NOMO-1 treated with DMSO at 0.1 percent for 48 hours (cell line): ENCODE measurements around the gene ACIN1.
A peak's percentile ranks its signal among the peaks of the same experiment; 100 is the strongest.
"Not testable (repeated sequence)": the region's sequence is repeated elsewhere in the genome, so short reads cannot be mapped to it uniquely, and the experiment has no call there.

Source experiments
- DNase-seq: peaks from one replicate; lab custom pipeline; 2025; ENCODE audit not compliant: unreplicated experiment; lab: John Stamatoyannopoulos, UW

The ACIN1 gene

DNA sequence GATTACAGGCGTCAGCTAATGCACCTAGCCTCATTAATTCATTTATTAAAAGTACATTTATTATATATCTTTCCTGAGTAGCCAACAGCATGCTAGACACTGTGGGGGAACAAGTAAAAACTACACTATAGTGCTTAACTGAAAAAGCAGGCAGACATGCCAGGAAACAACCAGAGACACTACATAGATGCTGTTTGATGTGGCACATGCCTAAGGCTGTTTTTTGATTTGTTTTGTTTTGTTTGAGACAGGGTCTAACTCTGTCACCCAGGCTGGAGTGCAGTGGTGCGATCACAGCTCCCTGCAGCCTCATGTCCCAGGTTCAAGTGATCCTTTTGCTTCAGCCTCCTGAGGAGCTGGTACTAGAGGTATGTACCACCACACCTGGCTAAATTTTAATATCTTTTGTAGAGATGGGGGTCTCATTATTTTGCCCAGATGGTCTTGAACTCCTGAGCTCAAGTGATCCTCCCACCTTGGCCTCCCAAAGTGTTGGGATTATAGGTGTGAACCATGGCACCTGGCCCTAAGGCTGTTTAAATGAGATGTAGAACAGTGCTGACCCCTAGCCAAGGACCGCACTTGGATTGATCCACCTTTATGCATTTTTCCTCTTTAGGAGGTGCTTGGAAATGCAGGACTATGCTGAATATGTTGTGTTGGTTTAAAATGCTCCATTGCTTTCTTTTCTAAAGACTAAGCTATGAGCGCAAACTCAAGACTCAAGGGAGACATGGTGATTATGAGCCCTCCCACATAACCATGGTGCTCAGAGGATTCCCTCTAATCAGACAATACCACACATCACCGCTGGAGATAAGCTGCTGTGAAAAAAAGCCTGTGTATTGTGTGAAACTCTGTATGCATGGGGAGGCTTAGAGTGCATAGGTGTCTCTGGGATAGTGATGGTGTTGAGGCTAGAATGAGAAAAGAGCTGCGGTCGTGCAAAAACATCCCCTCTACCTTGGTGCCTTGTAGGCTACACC lies 74.5 kb downstream of the ACIN1 start:
- DNase-seq: no peak

DNA sequence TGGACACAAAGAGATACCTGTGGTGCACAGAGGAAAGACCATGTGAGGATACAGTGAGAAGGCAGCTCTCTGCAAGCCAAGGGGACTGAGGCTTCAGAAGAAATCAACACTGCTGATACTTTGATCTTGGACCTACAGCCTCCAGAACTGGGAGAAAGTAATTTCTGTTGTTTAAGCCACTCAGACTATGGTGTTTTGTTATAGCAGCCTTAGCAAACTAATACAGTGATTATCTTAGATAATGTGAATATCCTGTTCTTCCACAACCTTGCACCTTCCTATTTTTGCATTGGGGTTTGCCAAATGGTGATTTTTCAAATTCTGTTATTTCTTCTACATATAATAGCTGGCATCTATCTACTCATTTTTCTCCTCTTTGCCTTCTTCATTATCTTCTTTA lies 76.8 kb downstream of the ACIN1 start:
- DNase-seq: no peak

DNA sequence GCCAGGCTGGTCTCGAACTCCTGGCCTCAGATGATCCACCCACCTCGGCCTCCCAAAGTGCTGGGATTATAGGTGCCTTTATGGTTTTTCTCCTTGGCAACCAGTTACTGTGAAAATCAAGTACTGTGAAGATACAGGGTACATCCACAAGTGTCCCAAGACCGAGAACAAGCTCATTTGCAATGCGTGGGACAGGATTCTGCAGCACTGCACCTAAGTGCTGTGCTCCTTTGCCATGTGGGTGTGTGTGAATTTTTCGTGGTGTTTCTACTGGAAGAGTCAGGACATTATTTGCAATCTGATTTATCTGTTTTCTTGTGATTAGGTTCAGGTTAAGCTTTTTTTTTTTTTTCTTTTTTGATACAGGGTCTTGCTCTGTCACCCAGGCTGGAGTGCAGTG lies 77.8 kb downstream of the ACIN1 start:
- no peak for DNase-seq

DNA sequence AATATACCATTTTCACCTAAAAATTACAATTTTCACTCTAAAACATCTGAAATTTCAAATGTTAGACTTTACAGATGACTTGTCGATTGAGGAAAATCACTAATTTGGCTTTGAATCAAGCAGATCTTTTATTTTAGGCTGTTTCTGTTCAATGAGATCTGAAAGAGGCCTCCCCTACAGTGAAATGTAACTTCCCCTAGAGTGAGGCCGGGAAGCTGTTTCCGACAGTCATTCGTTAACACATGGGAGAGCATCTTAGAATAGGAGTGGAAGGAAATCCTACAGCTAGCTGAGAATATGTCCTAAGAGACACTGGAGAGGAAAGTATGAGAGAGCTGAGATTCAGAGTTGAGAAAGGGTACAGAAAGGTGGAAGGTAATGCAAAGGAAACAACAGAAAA lies 79.3 kb downstream of the ACIN1 start:
- no peak for DNase-seq

DNA sequence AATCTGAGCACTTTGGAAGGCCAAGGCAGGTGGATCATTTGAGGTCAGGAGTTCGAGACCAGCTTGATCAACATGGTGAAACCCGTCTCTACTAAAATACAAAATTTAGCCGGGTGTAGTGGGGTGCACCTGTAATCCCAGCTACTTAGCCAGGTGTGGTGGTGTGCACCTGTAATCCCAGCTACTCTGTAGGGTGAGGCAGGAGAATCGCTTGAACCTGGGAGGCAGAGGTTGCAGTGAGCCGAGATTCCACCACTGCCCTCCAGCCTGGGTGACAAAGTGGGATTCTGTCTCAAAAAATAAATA lies 81.2 kb downstream of the ACIN1 start:
- not testable (repeated sequence) for DNase-seq

DNA sequence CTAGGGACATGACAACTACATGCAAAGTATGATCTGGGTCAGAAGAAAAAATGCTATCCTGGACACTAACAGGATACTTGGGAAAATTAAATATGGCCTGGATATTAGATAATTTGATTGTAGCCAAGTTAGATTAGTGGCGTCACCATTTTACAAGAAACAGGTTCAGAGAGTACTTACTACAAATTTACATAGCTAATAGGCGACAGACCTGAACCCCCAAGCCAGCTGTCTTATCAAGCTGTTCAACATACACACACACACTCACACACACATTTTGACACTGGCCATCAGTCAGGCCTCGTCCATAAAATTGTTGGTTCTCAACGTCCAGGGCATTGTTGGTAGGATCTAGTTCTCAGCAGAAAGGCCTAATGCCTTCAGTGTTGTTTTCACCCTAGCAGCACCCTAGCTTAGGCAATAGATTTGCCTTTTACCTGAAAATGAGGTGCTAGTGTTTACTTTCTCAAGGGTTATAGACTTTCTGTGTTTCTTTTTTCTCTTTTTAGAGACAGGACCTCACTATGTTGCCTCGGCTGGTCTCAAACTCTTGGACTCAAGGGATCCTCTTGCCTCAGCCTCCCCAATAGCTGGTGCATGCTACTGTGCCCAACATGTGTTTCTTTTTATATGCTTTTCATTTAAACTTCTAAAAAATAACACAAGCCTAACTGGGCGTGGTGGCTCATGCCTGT lies 81.7 kb downstream of the ACIN1 start:
- no peak for DNase-seq

DNA sequence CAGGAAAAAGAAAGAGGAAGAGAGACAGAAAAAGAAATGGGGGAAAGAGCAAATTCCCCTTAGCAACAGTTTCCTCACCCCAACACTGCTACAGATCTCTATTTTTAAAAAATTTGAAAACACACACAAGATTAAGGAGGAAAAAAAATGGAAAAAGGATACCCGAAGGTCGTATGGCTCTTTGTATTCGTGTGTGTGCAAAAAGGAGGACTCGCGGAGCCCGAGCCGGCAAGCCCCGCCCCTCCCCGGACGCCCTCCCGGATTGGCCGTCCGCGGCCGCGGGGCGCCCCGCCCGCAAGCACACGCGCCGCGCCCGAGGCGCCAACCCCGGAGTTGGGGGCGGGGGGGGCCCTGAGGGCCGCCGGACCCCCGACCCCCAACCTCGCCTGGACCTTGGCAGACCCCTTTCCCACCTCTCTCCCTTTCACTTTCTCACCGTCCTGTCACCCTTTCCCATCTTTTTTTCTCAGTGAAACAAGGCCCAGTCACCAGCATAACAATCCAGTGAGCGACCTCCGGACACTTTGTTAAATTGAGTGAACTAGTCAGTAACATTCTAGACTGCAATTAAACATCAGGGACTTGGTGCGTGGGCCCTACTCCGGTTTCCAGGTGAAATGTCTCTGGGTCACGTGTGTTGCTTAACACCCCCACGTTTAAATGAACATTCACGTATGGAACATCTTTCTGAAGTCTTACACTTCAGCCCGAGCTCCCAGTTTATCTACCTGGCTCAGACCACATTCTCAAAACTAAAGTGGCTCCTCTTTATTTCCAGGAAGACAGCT lies 84.8 kb downstream of the ACIN1 start, which contains the start of gene C14orf93:
Gene C14orf93 (minus strand): TSS at position 205 of the 788 bp plus-strand sequence. CDS start 11,120 bp downstream, outside the sequence.
- DNase-seq: peak; percentile 64

DNA sequence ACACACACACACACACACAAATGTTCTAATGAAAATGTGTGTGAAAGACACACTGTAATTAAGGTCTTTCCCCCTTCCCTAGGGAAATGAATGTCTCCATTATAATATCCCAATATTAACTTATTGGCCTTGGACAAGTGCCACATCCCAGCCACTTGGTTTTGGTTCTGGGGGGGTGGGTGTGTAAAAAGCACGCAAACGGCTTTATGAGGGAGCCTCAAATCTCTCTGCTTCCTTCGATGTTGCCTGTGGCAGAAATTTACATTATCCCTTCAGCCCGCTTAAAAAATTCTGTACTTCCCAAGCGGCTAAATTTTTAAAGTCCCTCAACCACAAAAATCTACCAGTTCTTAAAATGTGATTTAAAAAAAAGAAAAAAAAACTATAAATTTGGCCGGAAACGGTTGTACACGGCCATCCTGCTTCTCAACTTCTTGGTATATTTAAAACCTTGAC lies 85.4 kb downstream of the ACIN1 start:
- no peak for DNase-seq

DNA sequence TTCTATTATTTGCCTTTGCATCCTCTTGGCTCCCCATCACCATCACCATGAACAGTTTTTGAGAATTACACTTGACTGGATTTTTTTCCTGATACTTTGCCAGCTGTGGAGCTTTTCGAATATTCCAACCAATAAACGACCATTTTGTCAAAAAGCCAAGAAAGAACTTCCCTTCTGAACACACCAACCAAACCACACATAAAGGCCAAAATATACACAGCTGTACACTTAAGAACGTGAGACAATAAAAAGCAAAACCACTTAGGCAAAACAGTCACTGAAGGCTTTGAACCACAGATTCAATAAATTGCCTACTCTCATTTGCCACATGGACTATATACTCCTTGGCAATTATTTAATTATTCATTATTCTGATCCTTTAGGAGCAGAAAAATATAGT lies 86.1 kb downstream of the ACIN1 start:
- DNase-seq: peak; percentile 20
